ENCODE results near the gene SELPLG. TPM values are rescaled to one million over a fixed set of nuclear protein-coding genes. Genes with fewer than 3 reads are reported as not detected.

The SELPLG gene
- total and polyA plus RNA-seq, 10 donors: 23.6 to 220 (median 72.4) TPM

DNA sequence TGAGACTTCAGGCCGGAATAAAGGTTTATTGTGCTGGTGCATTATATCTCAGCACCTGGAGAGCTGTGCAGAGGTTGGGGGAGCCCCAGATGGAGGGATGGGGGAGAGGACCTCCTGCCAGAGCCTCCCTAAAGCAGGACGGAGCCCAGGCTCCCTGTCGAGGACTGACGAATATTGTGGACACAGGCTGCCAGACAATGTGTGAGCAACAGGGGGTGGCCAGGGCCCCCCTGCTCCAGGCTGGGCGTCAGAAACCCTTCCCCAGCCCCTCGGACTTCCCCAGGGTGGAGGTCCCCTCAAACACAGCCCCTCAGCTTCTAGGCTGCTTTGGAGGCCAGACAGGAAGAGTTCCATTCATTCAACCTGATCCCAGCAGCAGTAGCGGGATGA, 43.9 kb downstream of the SELPLG start:
- WGBS, 5 donors: 78 to 89% (median 82%) methylated on average over 7 of the region's 7 CpGs
- Histone ChIP-seq H3K4me3 (no peak overlapping the region), H3K27me3 (replicated peaks in 1 of 7) (no peaks in the 10 kb centered on the region), H3K36me3 (peaks cover 0 to 6% (median 0%) of the 10 kb centered on the region in 6 donors), H3K4me1 (no peaks in the 10 kb centered on the region), H3K9me3 (no peaks in the 10 kb centered on the region), H3K27ac (no peak overlapping the region)
- intact Hi-C loops (cut with DNase I; ENCODE audit: low total_unique reads): no loop called here
- TF ChIP-seq, protein P1, sequence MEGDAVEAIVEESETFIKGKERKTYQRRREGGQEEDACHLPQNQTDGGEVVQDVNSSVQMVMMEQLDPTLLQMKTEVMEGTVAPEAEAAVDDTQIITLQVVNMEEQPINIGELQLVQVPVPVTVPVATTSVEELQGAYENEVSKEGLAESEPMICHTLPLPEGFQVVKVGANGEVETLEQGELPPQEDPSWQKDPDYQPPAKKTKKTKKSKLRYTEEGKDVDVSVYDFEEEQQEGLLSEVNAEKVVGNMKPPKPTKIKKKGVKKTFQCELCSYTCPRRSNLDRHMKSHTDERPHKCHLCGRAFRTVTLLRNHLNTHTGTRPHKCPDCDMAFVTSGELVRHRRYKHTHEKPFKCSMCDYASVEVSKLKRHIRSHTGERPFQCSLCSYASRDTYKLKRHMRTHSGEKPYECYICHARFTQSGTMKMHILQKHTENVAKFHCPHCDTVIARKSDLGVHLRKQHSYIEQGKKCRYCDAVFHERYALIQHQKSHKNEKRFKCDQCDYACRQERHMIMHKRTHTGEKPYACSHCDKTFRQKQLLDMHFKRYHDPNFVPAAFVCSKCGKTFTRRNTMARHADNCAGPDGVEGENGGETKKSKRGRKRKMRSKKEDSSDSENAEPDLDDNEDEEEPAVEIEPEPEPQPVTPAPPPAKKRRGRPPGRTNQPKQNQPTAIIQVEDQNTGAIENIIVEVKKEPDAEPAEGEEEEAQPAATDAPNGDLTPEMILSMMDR (IDR thresholded peaks at IDR 0.05 in 8 of 11, conservative IDR thresholded peaks at IDR 0.05 in 3 of 11): no peak
- no peak for TF ChIP-seq POLR2A (IDR thresholded peaks at IDR 0.05)
- TF ChIP-seq POLR2AphosphoS5 (IDR thresholded peaks at IDR 0.05): no peak
- DNase-seq: peak; percentile 42

DNA sequence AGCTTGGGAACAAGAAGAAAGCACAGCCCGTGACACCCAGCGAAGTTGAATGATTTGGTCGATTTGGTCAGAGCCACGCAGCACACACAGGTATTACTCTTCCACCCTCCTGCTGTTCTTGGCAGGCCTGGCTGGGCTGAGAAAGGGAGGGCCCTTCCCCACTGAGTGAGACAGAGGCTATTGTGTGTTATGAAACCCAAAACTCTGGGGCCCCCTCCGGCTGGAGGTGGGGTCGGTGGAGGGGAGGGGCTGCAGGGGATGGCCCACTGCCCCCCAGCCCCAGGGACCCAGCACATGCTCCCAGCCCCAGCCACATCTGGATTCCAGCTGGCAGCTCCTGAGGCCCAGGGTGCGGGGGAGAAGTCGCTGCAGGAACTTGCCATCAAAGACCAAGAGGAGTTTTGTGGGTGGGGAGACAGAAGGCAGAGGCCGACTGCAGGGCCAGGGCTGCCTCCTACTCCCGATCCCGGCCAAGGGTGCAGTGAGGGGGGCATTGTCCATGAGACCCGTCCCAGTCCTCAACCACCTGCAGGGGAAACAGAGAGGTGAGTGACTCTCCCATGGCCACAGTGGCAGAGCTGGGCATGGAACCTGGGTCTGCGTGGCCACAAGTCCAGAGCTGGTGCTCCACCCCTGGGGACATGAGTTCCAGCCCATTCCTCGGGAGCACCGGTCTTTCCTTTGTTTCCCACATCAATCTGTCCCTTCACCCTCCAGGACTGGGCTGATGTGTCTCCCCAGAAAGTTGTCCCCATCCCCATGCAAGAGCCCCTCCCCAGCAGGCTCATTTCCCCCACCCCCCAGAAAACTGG, 44.5 kb downstream of the SELPLG start:
- Histone ChIP-seq H3K4me3 (no peak overlapping the region), H3K27me3 (replicated peaks in 1 of 7) (no peaks in the 10 kb centered on the region), H3K36me3 (peaks cover 0 to 6% (median 0%) of the 10 kb centered on the region in 6 donors), H3K9me3 (no peaks in the 10 kb centered on the region), H3K27ac (no peak overlapping the region), H3K4me1 (no peaks in the 10 kb centered on the region)
- peak in 2 of 3 donors; percentile 11 to 27 for TF ChIP-seq POLR2AphosphoS5 (IDR thresholded peaks at IDR 0.05)
- TF ChIP-seq, protein P1 (IDR thresholded peaks at IDR 0.05 in 8 of 11, conservative IDR thresholded peaks at IDR 0.05 in 3 of 11): no peak
- TF ChIP-seq POLR2A (IDR thresholded peaks at IDR 0.05): no peak
- 59 to 70% (median 66%) methylated on average over 9 to 15 of the region's 15 CpGs for WGBS, 5 donors
- intact Hi-C loops (cut with DNase I; ENCODE audit: low total_unique reads): no loop called here
- peak; percentile 67 for DNase-seq

DNA sequence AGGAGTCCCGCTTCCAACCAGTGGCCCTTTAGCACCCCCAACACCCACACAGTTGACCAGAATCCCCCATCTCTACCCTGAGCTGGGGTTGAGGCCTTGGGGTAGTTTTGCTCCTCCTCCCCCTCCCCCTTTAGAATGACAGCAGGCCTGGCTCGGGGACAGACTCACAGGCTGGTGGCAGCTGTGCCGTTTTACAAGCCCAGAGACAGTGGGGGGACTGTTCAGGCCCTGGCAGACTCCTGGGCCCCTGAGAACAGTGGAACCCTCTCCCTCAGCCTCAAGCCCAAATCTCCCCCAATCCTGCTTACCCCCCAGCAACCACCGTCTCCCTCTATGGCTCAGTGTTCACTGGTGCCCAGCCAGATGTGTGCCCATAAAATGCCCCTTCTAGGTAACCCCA, 45.9 kb downstream of the SELPLG start:
- TF ChIP-seq, protein P1 (IDR thresholded peaks at IDR 0.05 in 8 of 11, conservative IDR thresholded peaks at IDR 0.05 in 3 of 11): no peak
- TF ChIP-seq POLR2A (IDR thresholded peaks at IDR 0.05) (no peak), POLR2AphosphoS5 (IDR thresholded peaks at IDR 0.05) (no peak)
- no peaks in the 10 kb centered on the region for H3K4me1 ChIP-seq
- intact Hi-C loops (cut with DNase I; ENCODE audit: low total_unique reads): no loop called here

DNA sequence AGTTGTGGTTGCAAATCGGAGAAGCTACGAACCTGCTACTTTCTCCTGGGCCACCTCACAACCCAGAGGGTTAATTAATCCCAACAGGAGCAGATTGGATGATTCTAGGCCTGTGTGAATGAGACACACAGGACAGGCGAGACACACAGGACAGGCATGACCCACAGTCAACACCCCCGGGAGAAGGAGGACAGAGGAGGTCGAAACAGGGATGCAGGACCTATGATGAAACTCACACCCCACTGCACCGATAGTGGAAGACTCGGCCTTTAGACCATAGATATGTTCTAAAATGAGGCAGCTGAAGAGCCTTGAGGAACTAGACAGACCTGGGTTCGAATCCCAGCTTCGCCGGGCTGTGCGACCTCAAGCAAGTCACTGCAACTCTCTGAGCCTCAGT, 47.4 kb downstream of the SELPLG start:
- Histone ChIP-seq H3K36me3 (no peaks in the 10 kb centered on the region), H3K9me3 (no peaks in the 10 kb centered on the region), H3K4me1 (peaks cover 0 to 5% (median 0%) of the 10 kb centered on the region in 6 donors), H3K4me3 (no peak overlapping the region), H3K27me3 (replicated peaks in 1 of 7) (no peaks in the 10 kb centered on the region), H3K27ac (no peak overlapping the region)
- WGBS, 5 donors: 89 to 97% (median 91%) methylated on average over 11 of the region's 11 CpGs
- TF ChIP-seq POLR2A (IDR thresholded peaks at IDR 0.05): no peak
- TF ChIP-seq POLR2AphosphoS5 (IDR thresholded peaks at IDR 0.05): no peak
- TF ChIP-seq, protein P1 (IDR thresholded peaks at IDR 0.05 in 8 of 11, conservative IDR thresholded peaks at IDR 0.05 in 3 of 11): no peak
- DNase-seq: peak; percentile 17
- intact Hi-C loops (cut with DNase I; ENCODE audit: low total_unique reads): no loop called here

More for the DNA sequence above, 45.9 kb downstream of the SELPLG start:
- peak; percentile 63 for DNase-seq
- no peaks in the 10 kb centered on the region for H3K9me3 ChIP-seq
- no peak overlapping the region for H3K4me3 ChIP-seq
- WGBS, 5 donors: 69 to 89% (median 75%) methylated on average over 4 of the region's 4 CpGs
- peaks cover 0 to 6% (median 0%) of the 10 kb centered on the region in 6 donors for H3K36me3 ChIP-seq
- no peak overlapping the region for H3K27ac ChIP-seq
- H3K27me3 ChIP-seq (replicated peaks in 1 of 7): no peaks in the 10 kb centered on the region

Measured in spleen (tissue), 11 donors.